BE2C (cell line): ENCODE measurements around the gene AGAP1.

Experiments
- DNase-seq: peaks from one replicate; pipeline ENCODE4 v3.0.0-alpha.2; 2020
- H3K27me3 ChIP-seq: fragments of 250-450 bp; sonication (Bioruptor Pico); 2 replicates; pipeline ENCODE4 v1.5.1; 2020; ENCODE audit warnings: mild to moderate bottlenecking
- H3K36me3 ChIP-seq: fragments of 250-450 bp; sonication (Bioruptor Pico); 2 replicates; pipeline ENCODE4 v1.5.1; 2020; ENCODE audit warnings: mild to moderate bottlenecking
- H3K4me1 ChIP-seq: fragments of 250-450 bp; sonication (Bioruptor Pico); 2 replicates; pipeline ENCODE4 v1.5.1; 2020
- H3K4me3 ChIP-seq: 2 replicates; pipeline ENCODE4 v1.5.1; 2011; ENCODE audit warnings: low read depth, low read length
- H3K9me3 ChIP-seq: fragments of 250-450 bp; sonication (Bioruptor Pico); 2 replicates; pipeline ENCODE4 v1.5.1; 2020
- CTCF ChIP-seq: IDR thresholded peaks from 2 replicates; pipeline ENCODE4 v1.5.1; 2012; ENCODE audit warnings: mild to moderate bottlenecking, low read depth, low read length

AGAP1 gene

GRCh38 chr2:236146436-236146835 is 652.6 kb downstream of the AGAP1 start:
- DNase-seq, result no peak
- TF ChIP-seq CTCF, result no peak
- H3K27me3 ChIP-seq, result peaks cover 2% of the 10 kb centered on the region; the same call in 1 of the 2 replicates
- H3K36me3 ChIP-seq, result no peaks in the 10 kb centered on the region
- H3K9me3 ChIP-seq, result no peaks in the 10 kb centered on the region
- no peak overlapping the region for H3K4me3 ChIP-seq
- no peaks in the 10 kb centered on the region for H3K4me1 ChIP-seq

GRCh38 chr2:236155406-236155805 is 661.6 kb downstream of the AGAP1 start:
- no peak for DNase-seq
- 0 out of 2 replicates have a peak, but pooled peaks cover 10% of the 10 kb centered on the region for H3K27me3 ChIP-seq
- no peak overlapping the region for H3K4me3 ChIP-seq
- no peak for TF ChIP-seq CTCF
- H3K4me1 ChIP-seq, result no peaks in the 10 kb centered on the region
- H3K9me3 ChIP-seq, result no peaks in the 10 kb centered on the region; the same call in 1 of the 2 replicates
- no peaks in the 10 kb centered on the region for H3K36me3 ChIP-seq

- no peaks in the 10 kb centered on the region for H3K36me3 ChIP-seq
- no peak for DNase-seq
- no peaks in the 10 kb centered on the region for H3K4me1 ChIP-seq
- H3K27me3 ChIP-seq, result 0 out of 2 replicates have a peak, but pooled peaks cover 10% of the 10 kb centered on the region
- H3K4me3 ChIP-seq, result no peak overlapping the region
- no peak for TF ChIP-seq CTCF
- no peaks in the 10 kb centered on the region; the same call in 1 of the 2 replicates for H3K9me3 ChIP-seq
These were observed 662.4 kb downstream of the AGAP1 start for GRCh38 chr2:236156095-236156859.

GRCh38 chr2:236156860-236157194 is 663.0 kb downstream of the AGAP1 start:
- no peak for TF ChIP-seq CTCF
- Histone ChIP-seq H3K9me3 (no peaks in the 10 kb centered on the region; the same call in 1 of the 2 replicates), H3K36me3 (no peaks in the 10 kb centered on the region), H3K27me3 (peaks cover 14% of the 10 kb centered on the region; the same call in 1 of the 2 replicates), H3K4me1 (no peaks in the 10 kb centered on the region), H3K4me3 (no peak overlapping the region)
- DNase-seq, result no peak

- no peak for TF ChIP-seq CTCF
- H3K9me3 ChIP-seq, result no peaks in the 10 kb centered on the region; the same call in 1 of the 2 replicates
- no peaks in the 10 kb centered on the region for H3K36me3 ChIP-seq
- no peak overlapping the region for H3K4me3 ChIP-seq
- no peaks in the 10 kb centered on the region for H3K4me1 ChIP-seq
- DNase-seq, result no peak
- H3K27me3 ChIP-seq, result peaks cover 17% of the 10 kb centered on the region
These were observed 663.5 kb downstream of the AGAP1 start for GRCh38 chr2:236157366-236157765.

- Histone ChIP-seq H3K36me3 (no peaks in the 10 kb centered on the region), H3K27me3 (peaks cover 23% of the 10 kb centered on the region), H3K4me3 (no peak overlapping the region), H3K9me3 (no peaks in the 10 kb centered on the region; the same call in 1 of the 2 replicates), H3K4me1 (no peaks in the 10 kb centered on the region)
- DNase-seq, result no peak
- TF ChIP-seq CTCF, result no peak
These were observed 664.1 kb downstream of the AGAP1 start for GRCh38 chr2:236157815-236158498.
